ENCODE measurements around the gene CYTH1.

CYTH1 gene

DNA sequence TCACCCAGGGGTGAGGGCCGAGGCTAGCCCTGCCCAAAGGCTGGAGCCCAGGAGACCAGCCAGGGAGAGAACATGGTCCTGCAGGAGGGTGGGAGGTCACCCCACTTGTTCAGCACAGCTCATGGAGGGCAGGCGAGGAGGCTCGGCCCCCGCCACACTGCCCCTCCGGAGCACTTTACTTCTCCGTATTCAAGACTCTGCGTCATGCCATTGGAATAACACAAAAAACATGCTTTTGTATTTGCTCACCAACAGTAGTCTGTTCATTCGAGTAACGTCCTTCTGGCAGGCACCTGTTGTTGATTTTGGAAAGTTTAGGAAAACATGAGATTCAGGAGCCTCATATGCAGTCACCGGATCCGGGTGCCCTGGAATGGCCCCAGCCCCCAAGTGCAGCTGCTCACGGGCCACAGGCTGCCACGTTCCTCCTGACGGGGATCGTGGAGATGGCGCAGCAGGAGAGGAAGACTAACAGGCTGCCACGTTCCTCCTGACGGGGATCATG lies 123.7 kb downstream of the CYTH1 start:
- no peak overlapping the region for H3K9ac ChIP-seq (ENCODE audit: low read length)
- H3K36me3 ChIP-seq (ENCODE audit: insufficient read depth, low read length) = no peaks in the 10 kb centered on the region
- no peaks in the 10 kb centered on the region for H3K9me2 ChIP-seq (ENCODE audit: low read depth, low read length)
- TF ChIP-seq EZH2 (IDR thresholded peaks at IDR 0.05; ENCODE audit: borderline replicate concordance, low read length) = no peak
- H3K27ac ChIP-seq (ENCODE audit: low read depth, low read length, poor library complexity, severe bottlenecking) = no peak overlapping the region
- no peaks in the 10 kb centered on the region for H3K9me3 ChIP-seq (ENCODE audit: low read length)
- H4K20me1 ChIP-seq (ENCODE audit: insufficient read depth, low read length) = no peaks in the 10 kb centered on the region
- H3K27me3 ChIP-seq (ENCODE audit: insufficient read depth, low read length) = no peaks in the 10 kb centered on the region
- no peak overlapping the region for H2AFZ ChIP-seq (ENCODE audit: low read length)
- H3F3A ChIP-seq (ENCODE audit: insufficient read depth, low read length) = no peaks in the 10 kb centered on the region
- no peaks in the 10 kb centered on the region for H3K4me1 ChIP-seq (ENCODE audit: insufficient read depth, low read length, severe bottlenecking)
- no peak overlapping the region for H3K4me2 ChIP-seq (ENCODE audit: low read length)
- no peaks in the 10 kb centered on the region for H3K79me2 ChIP-seq (ENCODE audit: insufficient read depth, low read length)
- no peak overlapping the region for H3K4me3 ChIP-seq (ENCODE audit: low read depth, low read length, poor library complexity, severe bottlenecking)

DNA sequence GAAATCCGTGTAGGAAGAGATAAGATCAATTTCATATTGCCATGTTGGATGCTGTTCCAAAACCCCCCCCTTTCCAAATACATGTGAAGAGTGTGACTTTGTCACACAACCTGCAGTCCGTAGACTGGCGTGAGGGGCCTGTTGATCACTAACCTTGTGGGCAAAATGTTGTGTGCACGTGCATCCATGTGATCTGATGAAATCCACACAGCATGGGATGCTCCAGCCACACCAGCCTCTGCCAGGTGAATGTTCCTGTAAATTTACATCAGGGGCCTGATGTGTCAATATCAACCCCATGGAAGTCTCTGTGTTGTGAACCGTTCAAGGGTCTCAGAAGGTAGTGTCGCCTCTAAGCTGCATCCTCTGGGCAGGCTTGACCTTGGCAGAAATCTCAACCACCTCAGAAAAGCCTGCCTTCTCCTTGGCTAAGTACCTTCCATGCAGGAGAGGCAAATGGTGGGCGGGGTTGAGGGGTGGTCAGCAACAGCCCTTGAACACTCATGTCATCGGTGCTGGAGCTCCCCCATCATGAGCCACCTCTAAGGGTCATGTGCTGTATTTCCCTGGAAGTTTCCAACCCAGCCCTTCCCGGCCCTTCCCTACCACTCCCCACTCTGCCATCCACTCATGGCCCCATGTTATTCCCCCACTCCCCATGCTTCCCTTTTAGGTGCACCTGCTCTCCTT lies 126.7 kb downstream of the CYTH1 start:
- no peak overlapping the region for H3K4me2 ChIP-seq (ENCODE audit: low read length)
- H3K4me3 ChIP-seq (ENCODE audit: low read depth, low read length, poor library complexity, severe bottlenecking) = no peak overlapping the region
- no peaks in the 10 kb centered on the region for H3K79me2 ChIP-seq (ENCODE audit: insufficient read depth, low read length)
- no peaks in the 10 kb centered on the region for H3K9me3 ChIP-seq (ENCODE audit: low read length)
- no peaks in the 10 kb centered on the region for H3K4me1 ChIP-seq (ENCODE audit: insufficient read depth, low read length, severe bottlenecking)
- H3K9me2 ChIP-seq (ENCODE audit: low read depth, low read length) = no peaks in the 10 kb centered on the region
- H3K27me3 ChIP-seq (ENCODE audit: insufficient read depth, low read length) = no peaks in the 10 kb centered on the region
- no peak for TF ChIP-seq EZH2 (IDR thresholded peaks at IDR 0.05; ENCODE audit: borderline replicate concordance, low read length)
- TF ChIP-seq, protein P1, sequence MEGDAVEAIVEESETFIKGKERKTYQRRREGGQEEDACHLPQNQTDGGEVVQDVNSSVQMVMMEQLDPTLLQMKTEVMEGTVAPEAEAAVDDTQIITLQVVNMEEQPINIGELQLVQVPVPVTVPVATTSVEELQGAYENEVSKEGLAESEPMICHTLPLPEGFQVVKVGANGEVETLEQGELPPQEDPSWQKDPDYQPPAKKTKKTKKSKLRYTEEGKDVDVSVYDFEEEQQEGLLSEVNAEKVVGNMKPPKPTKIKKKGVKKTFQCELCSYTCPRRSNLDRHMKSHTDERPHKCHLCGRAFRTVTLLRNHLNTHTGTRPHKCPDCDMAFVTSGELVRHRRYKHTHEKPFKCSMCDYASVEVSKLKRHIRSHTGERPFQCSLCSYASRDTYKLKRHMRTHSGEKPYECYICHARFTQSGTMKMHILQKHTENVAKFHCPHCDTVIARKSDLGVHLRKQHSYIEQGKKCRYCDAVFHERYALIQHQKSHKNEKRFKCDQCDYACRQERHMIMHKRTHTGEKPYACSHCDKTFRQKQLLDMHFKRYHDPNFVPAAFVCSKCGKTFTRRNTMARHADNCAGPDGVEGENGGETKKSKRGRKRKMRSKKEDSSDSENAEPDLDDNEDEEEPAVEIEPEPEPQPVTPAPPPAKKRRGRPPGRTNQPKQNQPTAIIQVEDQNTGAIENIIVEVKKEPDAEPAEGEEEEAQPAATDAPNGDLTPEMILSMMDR (IDR thresholded peaks at IDR 0.05; ENCODE audit: low read length) = no peak
- no peaks in the 10 kb centered on the region for H3K36me3 ChIP-seq (ENCODE audit: insufficient read depth, low read length)
- no peak overlapping the region for H2AFZ ChIP-seq (ENCODE audit: low read length)
- H3K9ac ChIP-seq (ENCODE audit: low read length) = no peak overlapping the region
- H3K27ac ChIP-seq (ENCODE audit: low read depth, low read length, poor library complexity, severe bottlenecking) = no peak overlapping the region
- no peaks in the 10 kb centered on the region for H4K20me1 ChIP-seq (ENCODE audit: insufficient read depth, low read length)
- no peaks in the 10 kb centered on the region for H3F3A ChIP-seq (ENCODE audit: insufficient read depth, low read length)

DNA sequence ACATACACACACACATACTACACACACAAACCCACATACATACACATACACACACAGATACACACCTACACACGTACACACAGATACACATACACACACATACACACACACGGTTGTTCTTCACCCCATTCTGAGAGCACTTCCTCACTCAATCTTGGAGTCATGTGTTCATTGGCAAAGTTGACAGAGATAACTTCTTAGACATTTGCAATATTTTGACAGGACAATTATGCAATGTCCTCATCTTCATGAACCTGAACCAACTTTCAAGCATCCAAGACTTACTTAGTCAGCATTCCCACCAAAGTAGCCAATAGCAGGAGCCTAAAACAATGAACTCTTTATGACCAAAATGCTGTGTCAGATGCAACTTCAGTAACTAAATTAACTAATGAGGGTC lies 127.7 kb downstream of the CYTH1 start:
- Histone ChIP-seq H4K20me1 (ENCODE audit: insufficient read depth, low read length) (no peaks in the 10 kb centered on the region), H3K9ac (ENCODE audit: low read length) (no peak overlapping the region), H3K4me2 (ENCODE audit: low read length) (no peak overlapping the region), H3F3A (ENCODE audit: insufficient read depth, low read length) (no peaks in the 10 kb centered on the region), H3K79me2 (ENCODE audit: insufficient read depth, low read length) (no peaks in the 10 kb centered on the region), H3K27me3 (ENCODE audit: insufficient read depth, low read length) (peaks cover 7% of the 10 kb centered on the region; the same call in 1 of the 2 replicates), H3K36me3 (ENCODE audit: insufficient read depth, low read length) (no peaks in the 10 kb centered on the region), H3K9me2 (ENCODE audit: low read depth, low read length) (no peaks in the 10 kb centered on the region), H3K27ac (ENCODE audit: low read depth, low read length, poor library complexity, severe bottlenecking) (no peak overlapping the region), H3K4me1 (ENCODE audit: insufficient read depth, low read length, severe bottlenecking) (no peaks in the 10 kb centered on the region), H2AFZ (ENCODE audit: low read length) (no peak overlapping the region), H3K9me3 (ENCODE audit: low read length) (no peaks in the 10 kb centered on the region; the same call in 1 of the 2 replicates), H3K4me3 (ENCODE audit: low read depth, low read length, poor library complexity, severe bottlenecking) (no peak overlapping the region)
- TF ChIP-seq EZH2 (IDR thresholded peaks at IDR 0.05; ENCODE audit: borderline replicate concordance, low read length) = no peak
- TF ChIP-seq, protein P1 (IDR thresholded peaks at IDR 0.05; ENCODE audit: low read length) = no peak

DNA sequence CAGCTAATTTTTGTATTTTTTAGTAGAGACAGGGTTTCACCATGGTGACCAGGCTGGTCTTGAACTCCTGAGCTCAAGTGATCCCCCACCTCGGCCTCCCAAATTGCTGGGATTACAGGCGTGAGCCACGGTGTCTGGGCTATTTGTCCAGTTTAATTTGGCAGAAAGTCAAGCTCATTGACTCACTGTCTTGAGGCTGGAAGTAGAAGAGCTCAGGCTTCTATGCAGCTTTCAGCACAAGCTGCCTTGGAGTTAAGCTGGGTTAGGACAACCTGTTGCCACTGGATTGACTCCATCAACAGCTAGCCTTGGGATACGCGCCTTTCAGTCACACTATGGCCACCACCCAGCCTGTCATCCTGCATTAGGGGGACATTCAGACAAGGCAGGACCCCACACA lies 128.7 kb downstream of the CYTH1 start:
- Histone ChIP-seq H3K9me3 (ENCODE audit: low read length) (peaks cover 2% of the 10 kb centered on the region; the same call in 1 of the 2 replicates), H3F3A (ENCODE audit: insufficient read depth, low read length) (no peaks in the 10 kb centered on the region), H3K9me2 (ENCODE audit: low read depth, low read length) (no peaks in the 10 kb centered on the region), H3K36me3 (ENCODE audit: insufficient read depth, low read length) (no peaks in the 10 kb centered on the region), H3K79me2 (ENCODE audit: insufficient read depth, low read length) (no peaks in the 10 kb centered on the region), H3K9ac (ENCODE audit: low read length) (no peak overlapping the region), H2AFZ (ENCODE audit: low read length) (no peak overlapping the region), H3K4me3 (ENCODE audit: low read depth, low read length, poor library complexity, severe bottlenecking) (no peak overlapping the region), H4K20me1 (ENCODE audit: insufficient read depth, low read length) (no peaks in the 10 kb centered on the region), H3K4me2 (ENCODE audit: low read length) (no peak overlapping the region), H3K27ac (ENCODE audit: low read depth, low read length, poor library complexity, severe bottlenecking) (no peak overlapping the region), H3K4me1 (ENCODE audit: insufficient read depth, low read length, severe bottlenecking) (no peaks in the 10 kb centered on the region), H3K27me3 (ENCODE audit: insufficient read depth, low read length) (peaks cover 9% of the 10 kb centered on the region; the same call in 1 of the 2 replicates)
- TF ChIP-seq, protein P1 (IDR thresholded peaks at IDR 0.05; ENCODE audit: low read length) = no peak
- no peak for TF ChIP-seq EZH2 (IDR thresholded peaks at IDR 0.05; ENCODE audit: borderline replicate concordance, low read length)
